Mesodermal cell (in vitro differentiated cells): ENCODE results near the gene WDR93.

Source experiments
- H3K27ac ChIP-seq: 2 replicates; pipeline ENCODE4 v1.7.0; 2013; ENCODE audit warnings: mild to moderate bottlenecking, low read depth, low read length, moderate library complexity; ENCODE audit not compliant: severe bottlenecking
- H3K36me3 ChIP-seq: 2 replicates; pipeline ENCODE4 v1.7.1; 2013; ENCODE audit warnings: mild to moderate bottlenecking, low read length, moderate library complexity; ENCODE audit not compliant: control insufficient read depth, insufficient read depth
- H3K4me1 ChIP-seq: one replicate; pipeline ENCODE4 v1.7.1; 2013; ENCODE audit warnings: mild to moderate bottlenecking, low read length; ENCODE audit not compliant: insufficient read depth, control insufficient read depth, poor library complexity, severe bottlenecking
- H3K4me3 ChIP-seq: 2 replicates; pipeline ENCODE4 v1.7.0; 2013; ENCODE audit warnings: low read length, control low read depth, mild to moderate bottlenecking; ENCODE audit not compliant: insufficient read depth, poor library complexity, severe bottlenecking; ENCODE audit errors: extremely low read depth
- H3K9me3 ChIP-seq: 2 replicates; pipeline ENCODE4 v1.7.1; 2013; ENCODE audit warnings: mild to moderate bottlenecking, low read length, moderate library complexity; ENCODE audit not compliant: control insufficient read depth
- WGBS, 2 experiments: methylation state at CpG; one replicate each; pipeline ENCODE4 v1.1.5; 2013; ENCODE audit warnings: missing lambda C conversion rate in 2 of 2; ENCODE audit not compliant: insufficient coverage in 2 of 2; 5-methylcytosine and 5-hydroxymethylcytosine counted together

Gene WDR93

DNA sequence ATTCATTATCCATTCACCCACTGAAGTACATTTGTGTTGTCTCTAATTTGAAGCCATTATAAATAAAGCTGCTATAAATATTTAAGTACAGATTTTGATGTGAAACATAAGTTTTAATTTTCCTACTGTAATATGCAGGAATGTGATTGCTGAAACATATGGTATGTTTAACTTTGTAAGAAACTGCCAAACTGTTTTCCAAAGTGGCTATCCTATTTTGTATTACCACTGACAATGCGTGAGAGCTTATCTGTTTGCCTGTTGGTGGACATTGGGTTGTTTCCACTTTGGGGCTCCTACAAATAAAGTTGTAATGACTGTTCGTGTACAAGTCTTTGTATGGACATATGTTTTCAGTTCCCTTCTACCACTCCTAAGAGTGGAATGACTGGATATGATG lies 2.5 kb downstream of the WDR93 start:
- Histone ChIP-seq H3K27ac (no peak overlapping the region), H3K4me1 (no peaks in the 10 kb centered on the region)
- WGBS, 2 experiments = no CpG with 5 or more reads among the region's 2 CpGs

GRCh38 chr15:89693696-89694095 lies 3.1 kb downstream of the WDR93 start:
- Histone ChIP-seq H3K27ac (no peak overlapping the region), H3K36me3 (no peaks in the 10 kb centered on the region)
- WGBS, 2 experiments = no CpG with 5 or more reads among the region's 1 CpG

More for the DNA sequence above, 2.5 kb downstream of the WDR93 start:
- H3K36me3 ChIP-seq = no peaks in the 10 kb centered on the region
- H3K9me3 ChIP-seq = no peaks in the 10 kb centered on the region
- no peak overlapping the region for H3K4me3 ChIP-seq

GRCh38 chr15:89695198-89695597 lies 4.6 kb downstream of the WDR93 start:
- H3K4me3 ChIP-seq = no peak overlapping the region
- no peaks in the 10 kb centered on the region for H3K36me3 ChIP-seq
- no peak overlapping the region for H3K27ac ChIP-seq
- H3K4me1 ChIP-seq = no peaks in the 10 kb centered on the region
- no peaks in the 10 kb centered on the region for H3K9me3 ChIP-seq
- WGBS, 2 experiments = 80% methylated on average over 1 of the region's 1 CpG; no CpG with 5 or more reads in 1 of the 2 experiments

More at GRCh38 chr15:89693696-89694095, 3.1 kb downstream of the WDR93 start:
- H3K4me1 ChIP-seq = no peaks in the 10 kb centered on the region
- no peak overlapping the region for H3K4me3 ChIP-seq
- H3K9me3 ChIP-seq = no peaks in the 10 kb centered on the region

- H3K4me1 ChIP-seq = no peaks in the 10 kb centered on the region
- H3K4me3 ChIP-seq = no peak overlapping the region
- H3K36me3 ChIP-seq = no peaks in the 10 kb centered on the region
- H3K9me3 ChIP-seq = no peaks in the 10 kb centered on the region
- H3K27ac ChIP-seq = no peak overlapping the region
Measured at GRCh38 chr15:89704411-89704810, 13.8 kb downstream of the WDR93 start.

DNA sequence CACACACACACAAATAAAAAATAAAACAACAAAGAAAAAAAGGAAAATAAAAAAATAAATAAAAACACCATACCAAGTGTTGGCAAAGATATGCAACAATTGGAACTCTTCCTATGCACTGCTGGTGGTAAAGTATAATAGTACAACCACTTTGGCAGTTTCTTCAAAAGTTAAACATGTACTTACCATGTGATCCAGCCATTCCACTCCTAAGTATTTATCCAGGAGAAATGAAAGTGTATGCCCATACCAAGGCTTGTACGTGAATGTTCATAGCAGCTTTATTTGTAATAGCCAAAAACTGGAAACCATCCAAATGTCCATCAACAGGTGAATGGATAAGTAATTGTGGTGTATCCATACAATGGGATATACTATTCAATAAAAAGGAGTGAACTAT lies 17.0 kb downstream of the WDR93 start:
- WGBS, 2 experiments = no CpG with 5 or more reads among the region's 1 CpG
- H3K4me1 ChIP-seq = no peaks in the 10 kb centered on the region
- H3K27ac ChIP-seq = no peak overlapping the region
- no peaks in the 10 kb centered on the region for H3K9me3 ChIP-seq
- no peaks in the 10 kb centered on the region for H3K36me3 ChIP-seq
- H3K4me3 ChIP-seq = no peak overlapping the region

GRCh38 chr15:89714775-89715174 lies 24.2 kb downstream of the WDR93 start:
- no CpG with 5 or more reads among the region's 2 CpGs for WGBS, 2 experiments
- Histone ChIP-seq H3K9me3 (no peaks in the 10 kb centered on the region), H3K4me3 (no peak overlapping the region), H3K27ac (no peak overlapping the region), H3K36me3 (no peaks in the 10 kb centered on the region), H3K4me1 (no peaks in the 10 kb centered on the region)

GRCh38 chr15:89723031-89723430 lies 32.4 kb downstream of the WDR93 start:
- H3K27ac ChIP-seq = no peak overlapping the region
- WGBS, 2 experiments = 60% methylated on average over 1 of the region's 3 CpGs; no CpG with 5 or more reads in 1 of the 2 experiments
- H3K4me3 ChIP-seq = no peak overlapping the region
- H3K4me1 ChIP-seq = no peaks in the 10 kb centered on the region
- peaks cover 9% of the 10 kb centered on the region for H3K9me3 ChIP-seq
- H3K36me3 ChIP-seq = no peaks in the 10 kb centered on the region

GRCh38 chr15:89724621-89725020 lies 34.0 kb downstream of the WDR93 start:
- H3K9me3 ChIP-seq = peaks cover 9% of the 10 kb centered on the region
- no peaks in the 10 kb centered on the region for H3K4me1 ChIP-seq
- WGBS, 2 experiments = 100% methylated on average over 1 of the region's 1 CpG; no CpG with 5 or more reads in 1 of the 2 experiments
- H3K36me3 ChIP-seq = no peaks in the 10 kb centered on the region
- no peak overlapping the region for H3K4me3 ChIP-seq
- no peak overlapping the region for H3K27ac ChIP-seq

DNA sequence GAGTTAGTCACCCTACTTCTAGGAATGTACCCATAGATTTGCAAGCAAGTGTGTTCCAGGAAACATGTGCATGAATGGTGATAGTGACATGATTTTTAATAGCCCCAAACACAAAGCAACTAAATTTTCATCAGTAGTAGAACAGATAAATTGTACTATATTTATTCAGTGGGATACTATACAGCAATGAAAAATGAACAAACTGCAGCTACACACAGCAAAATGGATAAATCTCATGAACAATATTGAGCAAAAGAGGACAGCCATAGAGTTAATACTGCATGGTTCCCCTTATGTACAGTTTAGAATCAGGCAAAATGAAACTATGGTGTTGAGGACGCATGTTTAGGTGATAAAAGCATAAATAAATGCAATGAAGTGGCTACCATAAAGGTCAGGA lies 34.5 kb downstream of the WDR93 start:
- Histone ChIP-seq H3K9me3 (peaks cover 9% of the 10 kb centered on the region), H3K4me1 (no peaks in the 10 kb centered on the region), H3K4me3 (no peak overlapping the region), H3K27ac (no peak overlapping the region), H3K36me3 (no peaks in the 10 kb centered on the region)
- 80 to 100% methylated on average over 1 of the region's 1 CpG for WGBS, 2 experiments

DNA sequence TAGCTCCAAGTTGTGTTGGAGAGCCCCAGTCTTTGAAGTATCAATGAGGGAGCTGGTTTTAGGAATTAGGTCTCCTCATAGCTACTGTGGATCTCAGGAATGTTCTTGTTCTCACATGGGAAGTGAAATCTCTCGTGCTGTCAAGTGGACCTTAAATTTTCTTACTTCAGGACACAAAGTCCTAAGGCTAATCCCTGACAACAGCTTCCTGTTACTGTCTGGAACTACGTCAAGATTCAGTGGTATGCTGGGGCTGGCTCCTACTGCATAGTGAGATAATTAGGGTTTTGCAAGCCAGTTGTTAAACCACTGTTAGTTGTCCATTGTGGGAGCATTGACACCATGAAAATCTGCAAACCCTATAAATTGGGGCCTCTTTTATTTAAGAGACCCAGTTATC lies 37.6 kb downstream of the WDR93 start:
- Histone ChIP-seq H3K27ac (no peak overlapping the region), H3K4me3 (no peak overlapping the region), H3K36me3 (no peaks in the 10 kb centered on the region), H3K9me3 (peaks cover 9% of the 10 kb centered on the region), H3K4me1 (no peaks in the 10 kb centered on the region)
- 69 to 94% methylated on average over 2 of the region's 2 CpGs for WGBS, 2 experiments

DNA sequence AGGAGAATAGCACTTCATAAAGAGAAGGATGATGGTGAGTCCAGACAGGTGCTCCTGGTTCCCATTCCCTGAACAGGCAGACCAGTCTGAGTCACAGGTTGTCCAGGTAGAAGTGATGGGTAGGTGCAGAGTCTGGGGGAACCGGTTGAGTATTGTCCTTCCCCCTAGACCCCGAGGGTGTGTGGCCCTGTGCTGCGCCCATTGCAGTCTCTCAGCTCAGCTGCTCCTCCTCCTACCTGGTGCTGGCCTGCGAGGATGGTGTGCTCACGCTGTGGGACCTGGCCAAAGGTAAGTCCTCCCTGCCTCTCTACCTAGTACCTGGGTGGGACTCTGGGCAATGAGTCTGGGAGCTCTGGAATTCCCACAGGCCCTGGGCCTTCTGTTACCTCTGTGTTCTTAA lies 40.7 kb downstream of the WDR93 start:
- no peak overlapping the region for H3K4me3 ChIP-seq
- H3K27ac ChIP-seq = no peak overlapping the region
- H3K4me1 ChIP-seq = no peaks in the 10 kb centered on the region
- WGBS, 2 experiments = 81 to 85% methylated on average over 4 to 5 of the region's 5 CpGs
- H3K36me3 ChIP-seq = no peaks in the 10 kb centered on the region
- H3K9me3 ChIP-seq = no peaks in the 10 kb centered on the region
